Esophagus (tissue), 2 donors: Measurements from ENCODE around the gene AFM. TPM values are rescaled to one million over a fixed set of nuclear protein-coding genes. Genes with fewer than 3 reads are reported as not detected.
"Not testable (repeated sequence)": the region's sequence is repeated elsewhere in the genome, so short reads cannot be mapped to it uniquely, and the experiment has no call there.

Experiments used
- H3K27ac ChIP-seq, 2 donors: one replicate each; pipeline ENCODE4 v1.5.1; 2013; ENCODE audit warnings: low read depth in 2 of 2, mild to moderate bottlenecking in 2 of 2, inconsistent platforms in 1 of 2, low read length in 1 of 2, moderate library complexity in 1 of 2
- H3K27me3 ChIP-seq, 2 donors: one replicate each; pipeline ENCODE4 v1.6.1; 2013; ENCODE audit warnings: low read length in 2 of 2, control low read depth in 1 of 2, mild to moderate bottlenecking in 1 of 2; ENCODE audit not compliant: insufficient read depth in 2 of 2, control insufficient read depth in 1 of 2
- H3K36me3 ChIP-seq, 2 donors: one replicate each; pipeline ENCODE4 v1.6.1; 2013; ENCODE audit warnings: low read length in 1 of 2; ENCODE audit not compliant: control insufficient read depth in 2 of 2, insufficient read depth in 2 of 2
- H3K4me1 ChIP-seq, 2 donors: one replicate each; pipeline ENCODE4 v1.6.1; 2013; ENCODE audit warnings: low read length in 1 of 2; ENCODE audit not compliant: control insufficient read depth in 2 of 2, insufficient read depth in 2 of 2
- H3K4me3 ChIP-seq, 2 donors: one replicate each; pipeline ENCODE4 v1.5.1; 2013; ENCODE audit warnings: low read length in 2 of 2, mild to moderate bottlenecking in 2 of 2, low read depth in 1 of 2, moderate library complexity in 1 of 2
- H3K9me3 ChIP-seq, 2 donors: one replicate each; pipeline ENCODE4 v1.6.1; 2013; ENCODE audit warnings: mild to moderate bottlenecking in 2 of 2, low read depth in 1 of 2, low read length in 1 of 2, moderate library complexity in 1 of 2; ENCODE audit not compliant: control insufficient read depth in 2 of 2, insufficient read depth in 1 of 2
- WGBS, 2 donors: extraction: QIAGEN DNeasy Blood & Tissue Kit; methylation state at CpG; one replicate each; pipeline ENCODE4 v1.1.7; 2013; 5-methylcytosine and 5-hydroxymethylcytosine counted together
- polyA plus RNA-seq, 2 donors: library from polyadenylated mRNA; stranded (reverse); fragments of 200-250 nt; gene quantifications; one replicate each; pipeline ENCODE4 v1.2.3, GENCODE V29; 2013
- donor health status: healthy with polysubstance abuse.
- donor health status: Bipolar disorder and iron deficiency.

The AFM gene
- polyA plus RNA-seq, 2 donors: not detected

DNA sequence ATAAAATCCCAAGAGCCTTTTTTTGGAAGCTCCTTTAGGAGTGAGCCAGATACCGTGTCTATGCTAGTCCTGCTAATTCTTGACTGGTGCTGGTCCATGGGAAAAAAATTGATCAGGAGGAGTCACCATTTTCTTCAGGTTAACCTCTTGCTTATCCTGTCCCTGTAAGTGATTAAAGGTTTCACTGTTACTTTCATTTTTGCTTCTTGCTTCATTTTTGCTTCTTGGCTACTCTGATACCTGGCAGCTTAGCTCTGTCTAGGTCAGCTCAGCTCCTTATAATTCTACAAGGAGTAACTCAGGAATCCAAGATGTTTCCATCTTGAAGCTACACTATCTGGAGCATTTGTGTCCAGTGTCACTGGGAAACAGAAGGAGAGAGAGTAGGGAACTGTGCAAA lies 45.7 kb downstream of the AFM start:
- no peak overlapping the region for H3K4me3 ChIP-seq
- no peaks in the 10 kb centered on the region for H3K36me3 ChIP-seq
- H3K27me3 ChIP-seq: no peaks in the 10 kb centered on the region
- H3K27ac ChIP-seq: no peak overlapping the region
- no peaks in the 10 kb centered on the region for H3K4me1 ChIP-seq
- 85 to 88% methylated on average over 1 of the region's 1 CpG for WGBS, 2 donors
- no peaks in the 10 kb centered on the region for H3K9me3 ChIP-seq

DNA sequence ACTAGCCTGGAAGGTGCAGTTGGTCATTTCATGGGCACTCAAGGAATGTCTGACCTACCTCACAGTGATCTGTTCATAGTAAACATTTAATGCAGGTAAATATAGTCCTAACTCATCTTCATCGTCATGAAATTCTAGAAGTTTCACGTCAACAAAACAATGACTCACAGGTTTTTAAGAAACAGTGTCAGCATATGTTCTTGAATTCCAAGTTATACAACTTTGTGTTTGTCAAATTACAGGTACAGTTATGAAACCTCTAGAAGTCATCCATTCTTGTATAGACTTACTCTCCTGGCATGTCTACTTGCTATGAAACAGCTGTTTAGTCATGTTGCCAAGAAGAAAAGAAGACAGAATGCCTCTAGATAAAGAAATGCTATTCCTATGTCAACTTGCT lies 46.6 kb downstream of the AFM start:
- H3K27me3 ChIP-seq: no peaks in the 10 kb centered on the region
- H3K4me1 ChIP-seq: no peaks in the 10 kb centered on the region
- no peak overlapping the region for H3K27ac ChIP-seq
- H3K36me3 ChIP-seq: no peaks in the 10 kb centered on the region
- WGBS, 2 donors: 66 to 72% methylated on average over 2 of the region's 2 CpGs
- no peak overlapping the region for H3K4me3 ChIP-seq
- no peaks in the 10 kb centered on the region for H3K9me3 ChIP-seq

DNA sequence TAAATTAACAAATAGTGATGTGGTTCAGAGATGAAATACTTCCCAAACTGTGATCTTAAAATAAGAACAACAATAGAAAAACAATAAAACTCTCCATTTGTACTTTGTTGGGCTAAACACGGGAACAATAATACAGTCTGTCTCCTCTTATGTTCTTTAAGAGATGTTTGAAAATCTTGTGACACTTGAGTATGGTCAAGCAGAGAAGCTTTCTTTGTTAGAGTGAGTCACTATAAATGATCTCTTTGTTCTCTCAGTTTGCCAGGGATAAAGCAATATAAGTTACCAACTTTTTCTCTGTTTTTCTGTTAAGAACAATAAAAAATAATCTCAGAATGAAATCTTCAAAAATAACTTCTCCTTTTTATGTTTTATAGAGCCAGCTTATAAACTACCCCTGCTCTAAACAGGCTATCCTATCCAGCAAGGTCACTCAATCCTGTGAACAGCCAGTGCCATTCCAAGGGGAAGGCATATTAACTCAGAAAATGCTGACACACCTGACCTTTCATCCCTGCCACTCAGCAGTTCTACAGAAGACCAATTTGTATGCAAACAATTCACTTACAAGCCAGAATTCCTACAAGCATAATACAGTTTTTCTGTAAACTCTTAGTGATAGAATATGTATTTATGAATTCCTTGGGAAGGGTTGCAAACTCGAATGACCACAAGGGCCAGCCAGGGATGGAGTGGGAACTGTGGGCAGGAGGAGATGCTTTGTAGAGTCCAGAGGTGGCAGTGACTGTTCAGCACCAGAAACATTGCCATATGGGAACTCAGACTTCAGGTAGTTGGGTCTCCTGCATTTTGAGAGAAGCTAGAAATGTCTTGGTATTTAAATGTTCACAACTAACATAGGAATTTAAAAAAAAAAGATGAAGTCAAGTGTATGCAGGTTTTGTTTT lies 52.2 kb downstream of the AFM start:
- H3K4me3 ChIP-seq: no peak overlapping the region
- no peaks in the 10 kb centered on the region for H3K27me3 ChIP-seq
- H3K9me3 ChIP-seq: no peaks in the 10 kb centered on the region
- H3K4me1 ChIP-seq: no peaks in the 10 kb centered on the region
- no peaks in the 10 kb centered on the region for H3K36me3 ChIP-seq
- WGBS, 2 donors: 63 to 79% methylated on average over 2 of the region's 2 CpGs
- H3K27ac ChIP-seq: no peak overlapping the region

- Histone ChIP-seq H3K9me3 (no peaks in the 10 kb centered on the region), H3K4me1 (no peaks in the 10 kb centered on the region), H3K27me3 (no peaks in the 10 kb centered on the region), H3K4me3 (no peak overlapping the region), H3K36me3 (no peaks in the 10 kb centered on the region), H3K27ac (no peak overlapping the region)
- WGBS, 2 donors: 62 to 69% methylated on average over 2 of the region's 2 CpGs
Observed at GRCh38 chr4:73538162-73538561, 56.6 kb downstream of the AFM start.

- Histone ChIP-seq H3K27ac (no peak overlapping the region), H3K36me3 (no peaks in the 10 kb centered on the region), H3K4me3 (no peak overlapping the region), H3K9me3 (no peaks in the 10 kb centered on the region), H3K4me1 (no peaks in the 10 kb centered on the region), H3K27me3 (no peaks in the 10 kb centered on the region)
- 59 to 60% methylated on average over 4 of the region's 4 CpGs for WGBS, 2 donors
Observed at GRCh38 chr4:73539386-73539785, 57.8 kb downstream of the AFM start.

- WGBS, 2 donors: 88 to 89% methylated on average over 3 of the region's 3 CpGs
- H3K9me3 ChIP-seq: no peaks in the 10 kb centered on the region
- H3K27ac ChIP-seq: no peak overlapping the region
- H3K27me3 ChIP-seq: no peaks in the 10 kb centered on the region
- H3K4me3 ChIP-seq: no peak overlapping the region
- no peaks in the 10 kb centered on the region for H3K4me1 ChIP-seq
- H3K36me3 ChIP-seq: no peaks in the 10 kb centered on the region
Observed at GRCh38 chr4:73540826-73541225, 59.3 kb downstream of the AFM start.

GRCh38 chr4:73541251-73541650 lies 59.7 kb downstream of the AFM start:
- Histone ChIP-seq H3K4me1 (no peaks in the 10 kb centered on the region), H3K36me3 (no peaks in the 10 kb centered on the region), H3K27ac (no peak overlapping the region), H3K9me3 (no peaks in the 10 kb centered on the region), H3K27me3 (no peaks in the 10 kb centered on the region), H3K4me3 (no peak overlapping the region)
- 55 to 69% methylated on average over 3 of the region's 3 CpGs for WGBS, 2 donors

DNA sequence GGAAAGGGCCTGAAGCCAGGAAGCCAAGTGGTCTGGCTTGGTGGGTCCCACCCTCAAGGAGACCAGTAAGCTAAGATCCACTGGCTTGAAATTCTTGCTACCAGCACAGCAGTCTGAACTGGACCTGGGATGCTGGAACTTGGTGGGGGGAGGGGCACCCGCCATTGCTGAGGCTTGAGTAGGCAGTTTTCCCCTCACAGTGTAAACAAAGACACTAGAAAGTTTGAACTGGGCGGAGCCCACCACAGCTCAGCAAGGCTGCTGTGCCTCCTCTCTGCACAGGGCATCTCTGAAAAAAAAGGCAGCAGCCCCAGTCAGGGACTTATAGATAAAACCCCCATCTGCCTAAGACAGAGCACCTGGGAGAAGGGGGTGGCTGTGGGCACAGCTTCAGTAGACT lies 63.1 kb downstream of the AFM start:
- H3K4me1 ChIP-seq: no peaks in the 10 kb centered on the region
- no peaks in the 10 kb centered on the region for H3K27me3 ChIP-seq
- H3K9me3 ChIP-seq: no peaks in the 10 kb centered on the region
- no peak overlapping the region for H3K4me3 ChIP-seq
- H3K27ac ChIP-seq: no peak overlapping the region
- WGBS, 2 donors: 87 to 93% methylated on average over 2 of the region's 2 CpGs
- no peaks in the 10 kb centered on the region for H3K36me3 ChIP-seq

- H3K4me1 ChIP-seq, H3K4me3 ChIP-seq, H3K36me3 ChIP-seq, H3K27ac ChIP-seq, H3K27me3 ChIP-seq, H3K9me3 ChIP-seq: not testable (repeated sequence)
- WGBS, 2 donors: 89 to 92% methylated on average over 9 to 11 of the region's 11 CpGs
Observed at GRCh38 chr4:73550865-73551264, 69.3 kb downstream of the AFM start.
